Measurements from ENCODE around the gene RHOBTB3.

DNA sequence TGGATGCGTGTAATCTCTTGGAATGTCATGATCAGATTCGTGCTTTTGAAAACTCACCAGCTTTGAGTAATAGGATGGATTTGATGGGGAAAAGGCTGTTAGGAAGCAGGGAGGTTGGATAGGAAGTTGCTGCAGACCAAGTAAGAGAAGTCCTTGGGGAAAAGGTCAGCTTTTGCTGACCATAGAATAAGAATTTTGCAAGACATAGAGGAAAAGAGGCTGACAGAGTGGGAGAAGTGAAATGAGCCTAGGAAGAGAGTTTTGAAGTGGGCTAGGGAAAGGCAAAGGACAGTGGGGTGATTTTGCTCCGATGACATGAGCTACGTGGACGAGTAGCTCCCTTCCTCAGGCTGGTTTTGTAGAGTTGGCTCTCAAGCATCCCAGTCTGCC, 31.5 kb downstream of the RHOBTB3 start:
- TF ChIP-seq, protein P1, sequence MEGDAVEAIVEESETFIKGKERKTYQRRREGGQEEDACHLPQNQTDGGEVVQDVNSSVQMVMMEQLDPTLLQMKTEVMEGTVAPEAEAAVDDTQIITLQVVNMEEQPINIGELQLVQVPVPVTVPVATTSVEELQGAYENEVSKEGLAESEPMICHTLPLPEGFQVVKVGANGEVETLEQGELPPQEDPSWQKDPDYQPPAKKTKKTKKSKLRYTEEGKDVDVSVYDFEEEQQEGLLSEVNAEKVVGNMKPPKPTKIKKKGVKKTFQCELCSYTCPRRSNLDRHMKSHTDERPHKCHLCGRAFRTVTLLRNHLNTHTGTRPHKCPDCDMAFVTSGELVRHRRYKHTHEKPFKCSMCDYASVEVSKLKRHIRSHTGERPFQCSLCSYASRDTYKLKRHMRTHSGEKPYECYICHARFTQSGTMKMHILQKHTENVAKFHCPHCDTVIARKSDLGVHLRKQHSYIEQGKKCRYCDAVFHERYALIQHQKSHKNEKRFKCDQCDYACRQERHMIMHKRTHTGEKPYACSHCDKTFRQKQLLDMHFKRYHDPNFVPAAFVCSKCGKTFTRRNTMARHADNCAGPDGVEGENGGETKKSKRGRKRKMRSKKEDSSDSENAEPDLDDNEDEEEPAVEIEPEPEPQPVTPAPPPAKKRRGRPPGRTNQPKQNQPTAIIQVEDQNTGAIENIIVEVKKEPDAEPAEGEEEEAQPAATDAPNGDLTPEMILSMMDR (IDR thresholded peaks at IDR 0.05 in 2 of 3, conservative IDR thresholded peaks at IDR 0.05 in 1 of 3; ENCODE audit: borderline replicate concordance in 1 of 3, insufficient read depth in 1 of 3, low read depth in 2 of 3, low read length in 2 of 3) = no peak
- TF ChIP-seq POLR2A (IDR thresholded peaks at IDR 0.05; ENCODE audit: borderline replicate concordance, extremely low read depth, insufficient read depth, insufficient read length) (no peak), EZH2 (IDR thresholded peaks at IDR 0.05) (no peak), POLR2AphosphoS5 (IDR thresholded peaks at IDR 0.05; ENCODE audit: low read depth, low read length) (no peak), YY1 (IDR thresholded peaks at IDR 0.05; ENCODE audit: extremely low read depth, insufficient replicate concordance, low read depth, low read length) (no peak), JUND (IDR thresholded peaks at IDR 0.05) (no peak), RAD21 (IDR thresholded peaks at IDR 0.05; ENCODE audit: low read depth) (no peak), SP1 (IDR thresholded peaks at IDR 0.05; ENCODE audit: low read depth) (no peak)
- TF ChIP-seq, protein P2, sequence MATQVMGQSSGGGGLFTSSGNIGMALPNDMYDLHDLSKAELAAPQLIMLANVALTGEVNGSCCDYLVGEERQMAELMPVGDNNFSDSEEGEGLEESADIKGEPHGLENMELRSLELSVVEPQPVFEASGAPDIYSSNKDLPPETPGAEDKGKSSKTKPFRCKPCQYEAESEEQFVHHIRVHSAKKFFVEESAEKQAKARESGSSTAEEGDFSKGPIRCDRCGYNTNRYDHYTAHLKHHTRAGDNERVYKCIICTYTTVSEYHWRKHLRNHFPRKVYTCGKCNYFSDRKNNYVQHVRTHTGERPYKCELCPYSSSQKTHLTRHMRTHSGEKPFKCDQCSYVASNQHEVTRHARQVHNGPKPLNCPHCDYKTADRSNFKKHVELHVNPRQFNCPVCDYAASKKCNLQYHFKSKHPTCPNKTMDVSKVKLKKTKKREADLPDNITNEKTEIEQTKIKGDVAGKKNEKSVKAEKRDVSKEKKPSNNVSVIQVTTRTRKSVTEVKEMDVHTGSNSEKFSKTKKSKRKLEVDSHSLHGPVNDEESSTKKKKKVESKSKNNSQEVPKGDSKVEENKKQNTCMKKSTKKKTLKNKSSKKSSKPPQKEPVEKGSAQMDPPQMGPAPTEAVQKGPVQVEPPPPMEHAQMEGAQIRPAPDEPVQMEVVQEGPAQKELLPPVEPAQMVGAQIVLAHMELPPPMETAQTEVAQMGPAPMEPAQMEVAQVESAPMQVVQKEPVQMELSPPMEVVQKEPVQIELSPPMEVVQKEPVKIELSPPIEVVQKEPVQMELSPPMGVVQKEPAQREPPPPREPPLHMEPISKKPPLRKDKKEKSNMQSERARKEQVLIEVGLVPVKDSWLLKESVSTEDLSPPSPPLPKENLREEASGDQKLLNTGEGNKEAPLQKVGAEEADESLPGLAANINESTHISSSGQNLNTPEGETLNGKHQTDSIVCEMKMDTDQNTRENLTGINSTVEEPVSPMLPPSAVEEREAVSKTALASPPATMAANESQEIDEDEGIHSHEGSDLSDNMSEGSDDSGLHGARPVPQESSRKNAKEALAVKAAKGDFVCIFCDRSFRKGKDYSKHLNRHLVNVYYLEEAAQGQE (IDR thresholded peaks at IDR 0.05; ENCODE audit: low read depth) = no peak
- TF ChIP-seq, protein P3, sequence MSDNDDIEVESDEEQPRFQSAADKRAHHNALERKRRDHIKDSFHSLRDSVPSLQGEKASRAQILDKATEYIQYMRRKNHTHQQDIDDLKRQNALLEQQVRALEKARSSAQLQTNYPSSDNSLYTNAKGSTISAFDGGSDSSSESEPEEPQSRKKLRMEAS (IDR thresholded peaks at IDR 0.05) = no peak
